ENCODE results near the gene CABCOCO1.

- no peak for TF ChIP-seq CTCF (IDR thresholded peaks at IDR 0.05)
- no peak for TF ChIP-seq POLR2A (IDR thresholded peaks at IDR 0.05)
These were observed 115.4 kb downstream of the CABCOCO1 start for GRCh38 chr10:61778137-61778536.

All from body of pancreas (tissue), 4 donors.